Heart left ventricle (tissue), 16 donors: ENCODE measurements around the gene SOCS6. TPM values are rescaled to one million over a fixed set of nuclear protein-coding genes. Genes with fewer than 3 reads are reported as not detected.

Experiments used
- ATAC-seq, 4 donors: fragments of 200-7000 bp; cut with Tn5 transposase; one replicate each; pipeline ENCODE4 v1.9.1; 2020 to 2022; ENCODE audit warnings: moderate library complexity in 4 of 4, mild to moderate bottlenecking in 3 of 4, moderate number of reproducible peaks in 1 of 4
- DNase-seq, 5 donors: peaks; one replicate each; pipeline ENCODE4 v3.0.0-alpha.2; 2020
- H3K27ac ChIP-seq, 12 donors: fragments of 200-600 bp; sonication (generic) in 4 of 12; one replicate each; pipeline versions ENCODE4 v1.5.0 to v1.8.0; 2016 to 2022; ENCODE audit warnings: mild to moderate bottlenecking in 2 of 12
- H3K27me3 ChIP-seq, 9 donors: fragments of 200-600 bp; sonication (generic) in 2 of 9; one replicate each; pipeline versions ENCODE4 v1.5.1 to v1.8.0; 2016 to 2022; ENCODE audit warnings: mild to moderate bottlenecking in 3 of 9
- H3K36me3 ChIP-seq, 9 donors: fragments of 200-600 bp; sonication (generic) in 2 of 9; one replicate each; pipeline versions ENCODE4 v1.5.0 to v1.8.0; 2018 to 2022; ENCODE audit warnings: mild to moderate bottlenecking in 2 of 9
- H3K4me1 ChIP-seq, 12 donors: fragments of 200-600 bp; sonication (generic) in 4 of 12; one replicate each; pipeline versions ENCODE4 v1.5.0 to v1.8.0; 2016 to 2022; ENCODE audit warnings: mild to moderate bottlenecking in 3 of 12
- H3K4me3 ChIP-seq, 12 donors: fragments of 200-600 bp; sonication (generic) in 4 of 12; one replicate each; pipeline versions ENCODE4 v1.5.0 to v1.8.0; 2017 to 2022; ENCODE audit warnings: mild to moderate bottlenecking in 9 of 12, moderate library complexity in 4 of 12
- H3K9me3 ChIP-seq, 12 donors: fragments of 200-600 bp; sonication (generic) in 4 of 12; one replicate each; pipeline versions ENCODE4 v1.5.0 to v1.8.0; 2016 to 2022; ENCODE audit warnings: mild to moderate bottlenecking in 1 of 12
- POLR2A ChIP-seq, 2 donors: fragments of 450-650 bp; IDR thresholded peaks; one replicate each; pipeline ENCODE4 v1.6.1; 2017; ENCODE audit warnings: antibody characterized with exemption in 2 of 2, mild to moderate bottlenecking in 2 of 2, moderate library complexity in 2 of 2
- WGBS, 4 donors: extraction: QIAGEN DNeasy Blood & Tissue Kit in 2 of 4; methylation state at CpG; one replicate each; pipeline versions ENCODE4 v1.1.5 to v1.1.7; 2013 to 2018; 5-methylcytosine and 5-hydroxymethylcytosine counted together
- intact Hi-C, 10 donors: fragments of 100-400 bp; cut with DNase I; formaldehyde crosslinking; loops; one replicate each; pipeline versions ENCODE4 v1.11.1 to v1.14.2; 2022
- polyA plus RNA-seq, 2 donors: library from polyadenylated mRNA; stranded (reverse); fragments of 200-250 nt; gene quantifications; one replicate each; pipeline ENCODE4 v1.2.3, GENCODE V29; 2013
- total RNA-seq, 9 donors: library from RNA; depleted of rRNA in 2 of 9; stranded (reverse); fragments of >200 nt in 2 of 9; fragmentation: NEBNext Ultra II Directional in 3 of 9; extraction: Animal tissue kit (Norgen Biotek cat#: 25700) in 3 of 9; gene quantifications; one replicate each; pipeline versions ENCODE4 v1.1.0 to v1.2.4, GENCODE V29; 2016 to 2023
- TF ChIP-seq, protein P1 (sequence below), 12 donors: fragments of 200-600 bp; sonication (generic) in 4 of 12; IDR thresholded peaks; one replicate each; pipeline versions ENCODE4 v1.5.0 to v1.8.0; 2018 to 2022; ENCODE audit warnings: antibody characterized with exemption in 12 of 12, mild to moderate bottlenecking in 5 of 12
- donor health status: ischemic (EF 13 %, LVEDD 7.1; RV severe dilation, severe dysfunction).
- donor health status: healthy with polysubstance abuse.
- donor health status: DM: no; HTN: yes; CAD: no.
- donor health status: DM: no; HTN: no; CAD: no.
- donor health status: ischemic (EF 25% LVEDD 6.9; RV normal size, moderate dysfunction).
- donor health status: ischemic (EF 25% LVEDD 5.7; RV mildly dilated, moderate dysfunction).
- donor health status: healthy.
- donor health status: DM: yes; HTN: yes; CAD: no.
- donor health status: ischemic (EF 35%, LVEDD 5.7; RV mildly dilated, moderate dysfunction).
- donor health status: nonischemic (EF 11% LVEDD 7.7; RV severe dilation, severe dysfunction).
- donor health status: DM: yes; HTN: yes; CAD: no.
- donor health status: PGD.
- donor health status: ischemic (EF 29% LVEDD 5.4; RV normal size, mild dysfunction).
- donor health status: nonischemic (EF 23%, LVEDD 6.1; RV moderate dilation, normal function).

SOCS6 gene
- total and polyA plus RNA-seq, 11 donors, result 6.5 to 32.9 (median 21.4) TPM

- intact Hi-C loops, result no loop called here
- Histone ChIP-seq H3K4me1 (peaks cover 0 to 19% (median 10%) of the 10 kb centered on the region in 12 donors), H3K27me3 (no peaks in the 10 kb centered on the region), H3K4me3 (no peak overlapping the region), H3K9me3 (peaks cover 0 to 18% (median 0%) of the 10 kb centered on the region in 12 donors), H3K36me3 (no peaks in the 10 kb centered on the region), H3K27ac (no peak overlapping the region)
- TF ChIP-seq, protein P1, sequence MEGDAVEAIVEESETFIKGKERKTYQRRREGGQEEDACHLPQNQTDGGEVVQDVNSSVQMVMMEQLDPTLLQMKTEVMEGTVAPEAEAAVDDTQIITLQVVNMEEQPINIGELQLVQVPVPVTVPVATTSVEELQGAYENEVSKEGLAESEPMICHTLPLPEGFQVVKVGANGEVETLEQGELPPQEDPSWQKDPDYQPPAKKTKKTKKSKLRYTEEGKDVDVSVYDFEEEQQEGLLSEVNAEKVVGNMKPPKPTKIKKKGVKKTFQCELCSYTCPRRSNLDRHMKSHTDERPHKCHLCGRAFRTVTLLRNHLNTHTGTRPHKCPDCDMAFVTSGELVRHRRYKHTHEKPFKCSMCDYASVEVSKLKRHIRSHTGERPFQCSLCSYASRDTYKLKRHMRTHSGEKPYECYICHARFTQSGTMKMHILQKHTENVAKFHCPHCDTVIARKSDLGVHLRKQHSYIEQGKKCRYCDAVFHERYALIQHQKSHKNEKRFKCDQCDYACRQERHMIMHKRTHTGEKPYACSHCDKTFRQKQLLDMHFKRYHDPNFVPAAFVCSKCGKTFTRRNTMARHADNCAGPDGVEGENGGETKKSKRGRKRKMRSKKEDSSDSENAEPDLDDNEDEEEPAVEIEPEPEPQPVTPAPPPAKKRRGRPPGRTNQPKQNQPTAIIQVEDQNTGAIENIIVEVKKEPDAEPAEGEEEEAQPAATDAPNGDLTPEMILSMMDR (IDR thresholded peaks at IDR 0.05), result no peak
- TF ChIP-seq POLR2A (IDR thresholded peaks at IDR 0.05), result no peak
- no peak for ATAC-seq
- WGBS, 4 donors, result 79 to 88% (median 83%) methylated on average over 2 of the region's 2 CpGs
- DNase-seq, result no peak
These were observed 22.9 kb downstream of the SOCS6 start for GRCh38 chr18:70311726-70312125.

GRCh38 chr18:70313640-70314039 lies 24.8 kb downstream of the SOCS6 start:
- 90 to 96% (median 95%) methylated on average over 3 of the region's 3 CpGs for WGBS, 4 donors

GRCh38 chr18:70314151-70314782 lies 25.4 kb downstream of the SOCS6 start:
- H3K36me3 ChIP-seq, result no peaks in the 10 kb centered on the region
- TF ChIP-seq, protein P1 (IDR thresholded peaks at IDR 0.05), result no peak
- TF ChIP-seq POLR2A (IDR thresholded peaks at IDR 0.05), result no peak
- DNase-seq (no peak), ATAC-seq (no peak)
- no peaks in the 10 kb centered on the region for H3K9me3 ChIP-seq
- WGBS, 4 donors, result 84 to 94% (median 92%) methylated on average over 6 of the region's 6 CpGs
- H3K4me3 ChIP-seq, result no peak overlapping the region
- no peaks in the 10 kb centered on the region for H3K27me3 ChIP-seq
- intact Hi-C loops, result no loop called here
- no peak overlapping the region for H3K27ac ChIP-seq
- H3K4me1 ChIP-seq, result peaks cover 0 to 19% (median 10%) of the 10 kb centered on the region in 12 donors

More at GRCh38 chr18:70313640-70314039, 24.8 kb downstream of the SOCS6 start:
- Histone ChIP-seq H3K4me1 (peaks cover 0 to 19% (median 10%) of the 10 kb centered on the region in 12 donors), H3K27me3 (no peaks in the 10 kb centered on the region), H3K27ac (no peak overlapping the region), H3K36me3 (no peaks in the 10 kb centered on the region), H3K4me3 (no peak overlapping the region), H3K9me3 (peaks cover 0 to 2% (median 0%) of the 10 kb centered on the region in 12 donors)
- DNase-seq (no peak), ATAC-seq (no peak)
- intact Hi-C loops, result no loop called here
- TF ChIP-seq, protein P1 (IDR thresholded peaks at IDR 0.05), result no peak
- TF ChIP-seq POLR2A (IDR thresholded peaks at IDR 0.05), result no peak

DNA sequence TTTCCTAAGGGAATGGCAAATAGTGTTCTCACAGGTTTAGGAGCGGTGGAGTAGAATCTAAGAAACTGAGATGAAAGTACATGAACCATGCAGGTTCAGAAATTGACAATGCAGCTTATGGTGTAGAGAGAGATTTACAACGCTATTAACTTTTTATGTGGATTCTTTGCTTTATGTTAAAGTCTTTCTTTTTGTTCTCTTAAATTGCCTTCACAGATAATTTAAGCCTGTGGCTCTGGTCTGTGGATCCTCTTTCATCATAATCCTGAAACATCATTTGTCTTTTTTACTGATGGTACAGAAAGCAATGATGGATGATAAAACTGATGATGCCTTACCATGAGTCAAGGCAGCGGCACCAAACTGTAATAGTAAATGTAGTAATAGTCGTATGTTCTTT lies 30.3 kb downstream of the SOCS6 start:
- WGBS, 4 donors, result 93 to 98% (median 95%) methylated on average over 4 of the region's 4 CpGs
- Histone ChIP-seq H3K27ac (no peak overlapping the region), H3K4me3 (no peak overlapping the region), H3K27me3 (no peaks in the 10 kb centered on the region), H3K9me3 (no peaks in the 10 kb centered on the region), H3K4me1 (peaks cover 0 to 10% (median 0%) of the 10 kb centered on the region in 12 donors), H3K36me3 (no peaks in the 10 kb centered on the region)
- DNase-seq (no peak), ATAC-seq (no peak)
- intact Hi-C loops, result no loop called here
- TF ChIP-seq POLR2A (IDR thresholded peaks at IDR 0.05), result no peak
- TF ChIP-seq, protein P1 (IDR thresholded peaks at IDR 0.05), result no peak
